GM23338 (cell line): Measurements from ENCODE around the gene CD19. TPM values are rescaled to one million over a fixed set of nuclear protein-coding genes. Genes with fewer than 3 reads are reported as not detected.

Experiments
- ATAC-seq: fragments of 200-7000 bp; cut with Tn5 transposase; 3 replicates; pipeline ENCODE4 v1.9.1; 2020
- DNase-seq: peaks from one replicate; pipeline ENCODE4 v3.0.0-alpha.2; 2015; ENCODE audit warnings: low spot score
- H2AFZ ChIP-seq: fragments of 200-600 bp; sonication (generic); 2 replicates; pipeline ENCODE4 v1.8.0; 2016; ENCODE audit warnings: antibody characterized with exemption, mild to moderate bottlenecking, moderate library complexity
- H3F3A ChIP-seq: fragments of 200-600 bp; sonication (generic); replicated peaks from 2 replicates; pipeline ENCODE4 v1.8.0; 2017; ENCODE audit warnings: antibody characterized with exemption, mixed run types, low read depth
- H3K27ac ChIP-seq: fragments of 200-600 bp; sonication (generic); 2 replicates; pipeline ENCODE4 v1.6.1; 2016; ENCODE audit warnings: low read depth
- H3K27me3 ChIP-seq: fragments of 200-600 bp; sonication (generic); 2 replicates; pipeline ENCODE4 v1.8.0; 2016; ENCODE audit warnings: mild to moderate bottlenecking, mixed run types, moderate library complexity; ENCODE audit not compliant: insufficient read depth
- H3K36me3 ChIP-seq: fragments of 200-600 bp; sonication (generic); 2 replicates; pipeline ENCODE4 v1.8.0; 2016; ENCODE audit warnings: mild to moderate bottlenecking; ENCODE audit not compliant: insufficient read depth
- H3K4me1 ChIP-seq: fragments of 200-600 bp; sonication (generic); 2 replicates; pipeline ENCODE4 v1.8.0; 2016; ENCODE audit warnings: mild to moderate bottlenecking, moderate library complexity; ENCODE audit not compliant: insufficient read depth
- H3K4me2 ChIP-seq: fragments of 200-600 bp; sonication (generic); 2 replicates; pipeline ENCODE4 v1.7.1; 2017; ENCODE audit warnings: mixed run types
- H3K4me3 ChIP-seq: fragments of 200-600 bp; sonication (generic); 2 replicates; pipeline ENCODE4 v1.6.1; 2016; ENCODE audit warnings: mixed run types
- H3K79me2 ChIP-seq: fragments of 200-600 bp; sonication (generic); replicated peaks from 2 replicates; pipeline ENCODE4 v1.8.0; 2017; ENCODE audit warnings: mild to moderate bottlenecking; ENCODE audit not compliant: insufficient read depth
- H3K9me2 ChIP-seq: fragments of 200-600 bp; sonication (generic); 2 replicates; pipeline ENCODE4 v1.8.0; 2017; ENCODE audit not compliant: insufficient read depth
- H4K20me1 ChIP-seq: fragments of 200-600 bp; sonication (generic); replicated peaks from 2 replicates; pipeline ENCODE4 v1.8.0; 2017; ENCODE audit warnings: mild to moderate bottlenecking; ENCODE audit not compliant: insufficient read depth
- H3K27ac Mint-ChIP-seq: 2 replicates; pipeline ENCODE4 v1.8.0; 2020; ENCODE audit warnings: inconsistent platforms, mild to moderate bottlenecking, moderate library complexity, mixed read lengths
- H3K27me3 Mint-ChIP-seq: 3 replicates; pipeline ENCODE4 v1.8.0; 2022; ENCODE audit warnings: low read depth, mild to moderate bottlenecking, moderate library complexity, mixed read lengths, inconsistent platforms; ENCODE audit not compliant: insufficient read depth, poor library complexity
- H3K36me3 Mint-ChIP-seq: 3 replicates; pipeline ENCODE4 v1.8.0; 2021; ENCODE audit warnings: low read depth, mild to moderate bottlenecking, inconsistent platforms, moderate library complexity, mixed read lengths
- H3K4me1 Mint-ChIP-seq: 3 replicates; pipeline ENCODE4 v1.8.0; 2020; ENCODE audit warnings: mild to moderate bottlenecking, inconsistent platforms, mixed read lengths
- H3K4me3 Mint-ChIP-seq: 3 replicates; pipeline ENCODE4 v1.8.0; 2021; ENCODE audit warnings: moderate library complexity, mild to moderate bottlenecking, inconsistent platforms, mixed read lengths
- H3K9me3 Mint-ChIP-seq: 3 replicates; pipeline ENCODE4 v1.8.0; 2020; ENCODE audit warnings: moderate library complexity, mild to moderate bottlenecking, inconsistent platforms, mixed read lengths
- CREB1 ChIP-seq: fragments of 250-450 bp; sonication (Bioruptor Pico); IDR thresholded peaks from 2 replicates; pipeline ENCODE4 v1.5.0; 2020; ENCODE audit warnings: low read depth, mild to moderate bottlenecking, moderate library complexity
- CTCF ChIP-seq, 2 experiments: fragments of 200-600 bp in 1 of 2; sonication (generic) in 1 of 2; conservative IDR thresholded peaks; 2 replicates each; pipeline versions ENCODE4 v1.5.1 to v1.6.1; 2016 to 2017; ENCODE audit warnings: antibody characterized with exemption in 2 of 2, low read depth in 2 of 2, mild to moderate bottlenecking in 2 of 2, moderate library complexity in 1 of 2
- ETS1 ChIP-seq: IDR thresholded peaks from 2 replicates; pipeline ENCODE4 v1.6.1; 2016; ENCODE audit warnings: antibody characterized with exemption
- EZH2 ChIP-seq: fragments of 200-600 bp; sonication (generic); IDR thresholded peaks from one replicate; pipeline ENCODE4 v1.8.0; 2017; ENCODE audit warnings: antibody characterized with exemption, mild to moderate bottlenecking, low read depth; ENCODE audit not compliant: unreplicated experiment
- EZH2phosphoT487 ChIP-seq: fragments of 200-600 bp; sonication (generic); IDR thresholded peaks from one replicate; pipeline ENCODE4 v1.8.1; 2018; ENCODE audit warnings: antibody characterized with exemption; ENCODE audit not compliant: unreplicated experiment
- JUNB ChIP-seq: IDR thresholded peaks from one replicate; pipeline ENCODE4 v1.6.1; 2016; ENCODE audit warnings: antibody characterized with exemption; ENCODE audit not compliant: unreplicated experiment
- NANOG ChIP-seq: IDR thresholded peaks from 2 replicates; pipeline ENCODE4 v1.6.1; 2016; ENCODE audit warnings: antibody characterized with exemption, borderline replicate concordance
- POLR2AphosphoS5 ChIP-seq: IDR thresholded peaks from 2 replicates; pipeline ENCODE4 v1.6.1; 2016; ENCODE audit warnings: antibody characterized with exemption, low read depth
- STAT1 ChIP-seq: IDR thresholded peaks from one replicate; pipeline ENCODE4 v1.6.1; 2016; ENCODE audit warnings: antibody characterized with exemption; ENCODE audit not compliant: unreplicated experiment
- ZNF114 ChIP-seq: fragments of 250-450 bp; sonication (Bioruptor Pico); IDR thresholded peaks from 2 replicates; pipeline ENCODE4 v1.5.0; 2020; ENCODE audit warnings: mild to moderate bottlenecking, moderate library complexity
- ZNF331 ChIP-seq: fragments of 250-450 bp; sonication (Bioruptor Pico); IDR thresholded peaks from 2 replicates; pipeline ENCODE4 v1.5.0; 2020; ENCODE audit warnings: low read depth, mild to moderate bottlenecking, moderate library complexity
- polyA plus RNA-seq: library from polyadenylated mRNA; unstranded; fragments of >200 nt; fragmentation: Nextera tagmentation; extraction: Ambion mirVana; gene quantifications from 2 replicates; pipeline ENCODE4 v1.2.1, GENCODE V29; 2016
- total RNA-seq: library from RNA; depleted of rRNA; stranded (reverse); fragments of >200 nt; shearing (Covaris generic); gene quantifications from 2 replicates; pipeline ENCODE4 v1.2.3, GENCODE V29; 2014
- TF ChIP-seq, protein P1 (sequence below): fragments of 250-450 bp; sonication (Bioruptor Pico); IDR thresholded peaks from 2 replicates; pipeline ENCODE4 v1.5.0; 2020; ENCODE audit warnings: mild to moderate bottlenecking, moderate library complexity
- TF ChIP-seq, protein P2 (sequence below): IDR thresholded peaks from one replicate; pipeline ENCODE4 v1.6.1; 2018; ENCODE audit warnings: antibody characterized with exemption; ENCODE audit not compliant: unreplicated experiment

The CD19 gene
- total and polyA plus RNA-seq, 2 experiments from 2014 or later, result 0.83 to 1.9 TPM

GRCh38 chr16:28915181-28915580, 16.6 kb upstream of the CD19 start:
- Histone ChIP-seq H2AFZ (no peak overlapping the region), H3K4me3 (no peak overlapping the region), H3K27me3 (no peaks in the 10 kb centered on the region), H3K79me2 (no peaks in the 10 kb centered on the region), H3K27ac (no peak overlapping the region), H3K9me2 (no peaks in the 10 kb centered on the region), H3K4me2 (no peak overlapping the region), H3K36me3 (0 out of 2 replicates have a peak, but pooled peaks cover 4% of the 10 kb centered on the region), H3F3A (no peaks in the 10 kb centered on the region), H3K4me1 (no peaks in the 10 kb centered on the region), H4K20me1 (no peaks in the 10 kb centered on the region; the same call in 1 of the 2 replicates)
- Mint-ChIP-seq H3K27me3 (peaks cover 8% of the 10 kb centered on the region), H3K27ac (no peak overlapping the region), H3K4me1 (no peaks in the 10 kb centered on the region; the same call in 2 of the 3 replicates), H3K4me3 (no peak overlapping the region), H3K9me3 (no peaks in the 10 kb centered on the region), H3K36me3 (peaks cover 32% of the 10 kb centered on the region)
- ATAC-seq (no peak), DNase-seq (no peak)
- TF ChIP-seq ETS1 (no peak), CTCF (conservative IDR thresholded peaks at IDR 0.05; ENCODE audit: low read depth in 2 of 2) (no peak), ZNF331 (CRISPR knock-in tag) (no peak), EZH2 (no peak), STAT1 (no peak), CREB1 (CRISPR knock-in tag) (no peak), NANOG (no peak), ZNF114 (CRISPR knock-in tag) (no peak), EZH2phosphoT487 (no peak), POLR2AphosphoS5 (no peak), JUNB (no peak)
- TF ChIP-seq, protein P1, sequence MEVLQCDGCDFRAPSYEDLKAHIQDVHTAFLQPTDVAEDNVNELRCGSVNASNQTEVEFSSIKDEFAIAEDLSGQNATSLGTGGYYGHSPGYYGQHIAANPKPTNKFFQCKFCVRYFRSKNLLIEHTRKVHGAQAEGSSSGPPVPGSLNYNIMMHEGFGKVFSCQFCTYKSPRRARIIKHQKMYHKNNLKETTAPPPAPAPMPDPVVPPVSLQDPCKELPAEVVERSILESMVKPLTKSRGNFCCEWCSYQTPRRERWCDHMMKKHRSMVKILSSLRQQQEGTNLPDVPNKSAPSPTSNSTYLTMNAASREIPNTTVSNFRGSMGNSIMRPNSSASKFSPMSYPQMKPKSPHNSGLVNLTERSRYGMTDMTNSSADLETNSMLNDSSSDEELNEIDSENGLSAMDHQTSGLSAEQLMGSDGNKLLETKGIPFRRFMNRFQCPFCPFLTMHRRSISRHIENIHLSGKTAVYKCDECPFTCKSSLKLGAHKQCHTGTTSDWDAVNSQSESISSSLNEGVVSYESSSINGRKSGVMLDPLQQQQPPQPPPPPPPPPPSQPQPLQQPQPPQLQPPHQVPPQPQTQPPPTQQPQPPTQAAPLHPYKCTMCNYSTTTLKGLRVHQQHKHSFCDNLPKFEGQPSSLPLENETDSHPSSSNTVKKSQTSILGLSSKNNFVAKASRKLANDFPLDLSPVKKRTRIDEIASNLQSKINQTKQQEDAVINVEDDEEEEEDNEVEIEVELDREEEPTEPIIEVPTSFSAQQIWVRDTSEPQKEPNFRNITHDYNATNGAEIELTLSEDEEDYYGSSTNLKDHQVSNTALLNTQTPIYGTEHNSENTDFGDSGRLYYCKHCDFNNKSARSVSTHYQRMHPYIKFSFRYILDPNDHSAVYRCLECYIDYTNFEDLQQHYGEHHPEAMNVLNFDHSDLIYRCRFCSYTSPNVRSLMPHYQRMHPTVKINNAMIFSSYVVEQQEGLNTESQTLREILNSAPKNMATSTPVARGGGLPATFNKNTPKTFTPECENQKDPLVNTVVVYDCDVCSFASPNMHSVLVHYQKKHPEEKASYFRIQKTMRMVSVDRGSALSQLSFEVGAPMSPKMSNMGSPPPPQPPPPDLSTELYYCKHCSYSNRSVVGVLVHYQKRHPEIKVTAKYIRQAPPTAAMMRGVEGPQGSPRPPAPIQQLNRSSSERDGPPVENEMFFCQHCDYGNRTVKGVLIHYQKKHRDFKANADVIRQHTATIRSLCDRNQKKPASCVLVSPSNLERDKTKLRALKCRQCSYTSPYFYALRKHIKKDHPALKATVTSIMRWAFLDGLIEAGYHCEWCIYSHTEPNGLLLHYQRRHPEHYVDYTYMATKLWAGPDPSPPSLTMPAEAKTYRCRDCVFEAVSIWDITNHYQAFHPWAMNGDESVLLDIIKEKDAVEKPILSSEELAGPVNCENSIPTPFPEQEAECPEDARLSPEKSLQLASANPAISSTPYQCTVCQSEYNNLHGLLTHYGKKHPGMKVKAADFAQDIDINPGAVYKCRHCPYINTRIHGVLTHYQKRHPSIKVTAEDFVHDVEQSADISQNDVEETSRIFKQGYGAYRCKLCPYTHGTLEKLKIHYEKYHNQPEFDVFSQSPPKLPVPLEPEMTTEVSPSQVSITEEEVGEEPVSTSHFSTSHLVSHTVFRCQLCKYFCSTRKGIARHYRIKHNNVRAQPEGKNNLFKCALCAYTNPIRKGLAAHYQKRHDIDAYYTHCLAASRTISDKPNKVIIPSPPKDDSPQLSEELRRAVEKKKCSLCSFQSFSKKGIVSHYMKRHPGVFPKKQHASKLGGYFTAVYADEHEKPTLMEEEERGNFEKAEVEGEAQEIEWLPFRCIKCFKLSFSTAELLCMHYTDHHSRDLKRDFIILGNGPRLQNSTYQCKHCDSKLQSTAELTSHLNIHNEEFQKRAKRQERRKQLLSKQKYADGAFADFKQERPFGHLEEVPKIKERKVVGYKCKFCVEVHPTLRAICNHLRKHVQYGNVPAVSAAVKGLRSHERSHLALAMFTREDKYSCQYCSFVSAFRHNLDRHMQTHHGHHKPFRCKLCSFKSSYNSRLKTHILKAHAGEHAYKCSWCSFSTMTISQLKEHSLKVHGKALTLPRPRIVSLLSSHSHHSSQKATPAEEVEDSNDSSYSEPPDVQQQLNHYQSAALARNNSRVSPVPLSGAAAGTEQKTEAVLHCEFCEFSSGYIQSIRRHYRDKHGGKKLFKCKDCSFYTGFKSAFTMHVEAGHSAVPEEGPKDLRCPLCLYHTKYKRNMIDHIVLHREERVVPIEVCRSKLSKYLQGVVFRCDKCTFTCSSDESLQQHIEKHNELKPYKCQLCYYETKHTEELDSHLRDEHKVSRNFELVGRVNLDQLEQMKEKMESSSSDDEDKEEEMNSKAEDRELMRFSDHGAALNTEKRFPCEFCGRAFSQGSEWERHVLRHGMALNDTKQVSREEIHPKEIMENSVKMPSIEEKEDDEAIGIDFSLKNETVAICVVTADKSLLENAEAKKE, result no peak
- TF ChIP-seq, protein P2, sequence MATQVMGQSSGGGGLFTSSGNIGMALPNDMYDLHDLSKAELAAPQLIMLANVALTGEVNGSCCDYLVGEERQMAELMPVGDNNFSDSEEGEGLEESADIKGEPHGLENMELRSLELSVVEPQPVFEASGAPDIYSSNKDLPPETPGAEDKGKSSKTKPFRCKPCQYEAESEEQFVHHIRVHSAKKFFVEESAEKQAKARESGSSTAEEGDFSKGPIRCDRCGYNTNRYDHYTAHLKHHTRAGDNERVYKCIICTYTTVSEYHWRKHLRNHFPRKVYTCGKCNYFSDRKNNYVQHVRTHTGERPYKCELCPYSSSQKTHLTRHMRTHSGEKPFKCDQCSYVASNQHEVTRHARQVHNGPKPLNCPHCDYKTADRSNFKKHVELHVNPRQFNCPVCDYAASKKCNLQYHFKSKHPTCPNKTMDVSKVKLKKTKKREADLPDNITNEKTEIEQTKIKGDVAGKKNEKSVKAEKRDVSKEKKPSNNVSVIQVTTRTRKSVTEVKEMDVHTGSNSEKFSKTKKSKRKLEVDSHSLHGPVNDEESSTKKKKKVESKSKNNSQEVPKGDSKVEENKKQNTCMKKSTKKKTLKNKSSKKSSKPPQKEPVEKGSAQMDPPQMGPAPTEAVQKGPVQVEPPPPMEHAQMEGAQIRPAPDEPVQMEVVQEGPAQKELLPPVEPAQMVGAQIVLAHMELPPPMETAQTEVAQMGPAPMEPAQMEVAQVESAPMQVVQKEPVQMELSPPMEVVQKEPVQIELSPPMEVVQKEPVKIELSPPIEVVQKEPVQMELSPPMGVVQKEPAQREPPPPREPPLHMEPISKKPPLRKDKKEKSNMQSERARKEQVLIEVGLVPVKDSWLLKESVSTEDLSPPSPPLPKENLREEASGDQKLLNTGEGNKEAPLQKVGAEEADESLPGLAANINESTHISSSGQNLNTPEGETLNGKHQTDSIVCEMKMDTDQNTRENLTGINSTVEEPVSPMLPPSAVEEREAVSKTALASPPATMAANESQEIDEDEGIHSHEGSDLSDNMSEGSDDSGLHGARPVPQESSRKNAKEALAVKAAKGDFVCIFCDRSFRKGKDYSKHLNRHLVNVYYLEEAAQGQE, result no peak
